Measurements from ENCODE around the gene ADAM15. TPM values are rescaled to one million over a fixed set of nuclear protein-coding genes. Genes with fewer than 3 reads are reported as not detected.

ADAM15 gene
- total and polyA plus RNA-seq, 12 donors = 46.7 to 305 (median 65.0) TPM

DNA sequence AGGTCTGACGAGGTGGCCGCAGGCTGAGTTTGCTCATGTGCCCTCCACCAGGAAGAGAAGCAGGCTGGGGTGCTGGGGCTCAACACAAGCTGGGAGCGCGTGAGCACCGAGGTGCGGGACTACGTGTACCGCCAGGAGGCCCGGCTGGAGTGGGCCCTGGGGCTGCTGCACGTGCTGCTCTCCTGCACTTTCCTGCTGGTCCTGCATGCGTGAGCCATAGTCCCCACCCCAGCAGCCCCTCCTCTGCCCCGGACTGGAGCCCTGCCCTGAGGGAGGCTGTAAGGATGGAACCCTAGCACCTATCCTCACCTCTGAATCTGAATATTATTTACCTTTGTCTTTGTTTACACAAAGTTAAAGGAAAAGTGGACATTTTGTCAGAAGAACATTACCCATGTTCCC lies 7.8 kb upstream of the ADAM15 start:
- H3K4me1 ChIP-seq = peaks cover 2 to 22% (median 10%) of the 10 kb centered on the region in 9 donors
- TF ChIP-seq CTCF (IDR thresholded peaks at IDR 0.05) = no peak
- no peak overlapping the region for H3K27ac ChIP-seq
- 81 to 82% methylated on average over 12 of the region's 12 CpGs for WGBS, 2 donors
- H3K36me3 ChIP-seq = no peaks in the 10 kb centered on the region
- intact Hi-C loops (cut with DNase I) = no loop called here
- no peaks in the 10 kb centered on the region for H3K27me3 ChIP-seq
- DNase-seq (no peak), ATAC-seq (no peak)
- H3K9me3 ChIP-seq = no peaks in the 10 kb centered on the region
- H3K4me3 ChIP-seq = no peak overlapping the region

DNA sequence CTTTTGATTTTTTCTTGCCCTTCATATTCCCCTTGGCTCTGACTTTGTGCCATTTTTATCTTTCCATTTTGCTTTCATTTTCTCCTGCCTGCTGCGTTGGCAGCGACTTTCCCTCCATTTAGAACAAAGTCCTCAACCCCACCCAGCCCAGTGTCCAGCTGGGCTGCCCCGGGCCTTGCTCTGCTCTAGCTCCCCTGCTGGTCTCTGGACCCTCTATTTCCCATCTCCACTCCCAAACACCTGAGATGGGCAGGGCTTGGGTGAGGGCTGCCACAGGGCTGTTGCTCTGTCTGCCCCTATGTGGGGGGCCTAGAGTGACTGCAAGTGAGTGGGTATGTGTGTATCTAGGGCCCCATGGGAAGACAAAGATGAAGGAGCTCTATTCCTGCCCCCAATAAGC lies 7.3 kb upstream of the ADAM15 start:
- intact Hi-C loops (cut with DNase I) = loop anchor here in 2 of 10 donors (2.0 kb wide), 2 partner anchors 19 to 41 kb away; partner anchors contain the start of gene EFNA4 (in 1 of the 2)
- 78 to 84% methylated on average over 3 of the region's 3 CpGs for WGBS, 2 donors
- H3K4me3 ChIP-seq = no peak overlapping the region
- ATAC-seq = no peak
- H3K36me3 ChIP-seq = no peaks in the 10 kb centered on the region
- no peaks in the 10 kb centered on the region for H3K27me3 ChIP-seq
- peaks cover 2 to 18% (median 10%) of the 10 kb centered on the region in 9 donors for H3K4me1 ChIP-seq
- H3K9me3 ChIP-seq = no peaks in the 10 kb centered on the region
- no peak for DNase-seq
- peak overlapping the region in 1 of 10 donors; percentile 57 for H3K27ac ChIP-seq
- TF ChIP-seq CTCF (IDR thresholded peaks at IDR 0.05) = no peak

GRCh38 chr1:155044365-155044764 lies 6.8 kb upstream of the ADAM15 start:
- H3K4me3 ChIP-seq = no peak overlapping the region
- H3K27ac ChIP-seq = peak overlapping the region in 7 of 10 donors; percentile 5 to 63 (median 48)
- TF ChIP-seq CTCF (IDR thresholded peaks at IDR 0.05) = no peak
- no peaks in the 10 kb centered on the region for H3K9me3 ChIP-seq
- no peak for DNase-seq
- intact Hi-C loops (cut with DNase I) = loop anchor here in 2 of 10 donors (2.0 kb wide), 2 partner anchors 18 to 40 kb away; partner anchors contain the start of gene EFNA4 (in 1 of the 2)
- H3K4me1 ChIP-seq = peaks cover 0 to 14% (median 10%) of the 10 kb centered on the region in 9 donors
- WGBS, 2 donors = 91 to 92% methylated on average over 6 of the region's 6 CpGs
- no peaks in the 10 kb centered on the region for H3K36me3 ChIP-seq
- H3K27me3 ChIP-seq = no peaks in the 10 kb centered on the region
- ATAC-seq = no peak

GRCh38 chr1:155044812-155045657 lies 6.1 kb upstream of the ADAM15 start:
- Histone ChIP-seq H3K4me3 (no peak overlapping the region), H3K36me3 (no peaks in the 10 kb centered on the region), H3K9me3 (no peaks in the 10 kb centered on the region), H3K27me3 (no peaks in the 10 kb centered on the region), H3K27ac (peak overlapping the region in 7 of 10 donors; percentile 5 to 63 (median 48)), H3K4me1 (peaks cover 4 to 21% (median 16%) of the 10 kb centered on the region in 9 donors)
- WGBS, 2 donors = 45 to 56% methylated on average over 7 of the region's 7 CpGs
- intact Hi-C loops (cut with DNase I) = loop anchor here in 7 of 10 donors (1.0 to 5.0 kb wide), 5 partner anchors 16 to 40 kb away; partner anchors contain the start of gene EFNA4 (in 1 of the 7)
- ATAC-seq (peak; percentile 89 to 96 (median 93)), DNase-seq (peak; percentile 72 to 85)
- peak; percentile 64 to 90 (median 80) for TF ChIP-seq CTCF (IDR thresholded peaks at IDR 0.05)

Measured in heart right ventricle (tissue), 16 donors.